GM21367 (cell line): ENCODE measurements around the gene BCAS1.

Experiments
- ATAC-seq: cut with Tn5 transposase; IDR thresholded peaks from one replicate; pipeline ENCODE4 v1.9.1; 2021; ENCODE audit not compliant: unreplicated experiment

Gene BCAS1

DNA sequence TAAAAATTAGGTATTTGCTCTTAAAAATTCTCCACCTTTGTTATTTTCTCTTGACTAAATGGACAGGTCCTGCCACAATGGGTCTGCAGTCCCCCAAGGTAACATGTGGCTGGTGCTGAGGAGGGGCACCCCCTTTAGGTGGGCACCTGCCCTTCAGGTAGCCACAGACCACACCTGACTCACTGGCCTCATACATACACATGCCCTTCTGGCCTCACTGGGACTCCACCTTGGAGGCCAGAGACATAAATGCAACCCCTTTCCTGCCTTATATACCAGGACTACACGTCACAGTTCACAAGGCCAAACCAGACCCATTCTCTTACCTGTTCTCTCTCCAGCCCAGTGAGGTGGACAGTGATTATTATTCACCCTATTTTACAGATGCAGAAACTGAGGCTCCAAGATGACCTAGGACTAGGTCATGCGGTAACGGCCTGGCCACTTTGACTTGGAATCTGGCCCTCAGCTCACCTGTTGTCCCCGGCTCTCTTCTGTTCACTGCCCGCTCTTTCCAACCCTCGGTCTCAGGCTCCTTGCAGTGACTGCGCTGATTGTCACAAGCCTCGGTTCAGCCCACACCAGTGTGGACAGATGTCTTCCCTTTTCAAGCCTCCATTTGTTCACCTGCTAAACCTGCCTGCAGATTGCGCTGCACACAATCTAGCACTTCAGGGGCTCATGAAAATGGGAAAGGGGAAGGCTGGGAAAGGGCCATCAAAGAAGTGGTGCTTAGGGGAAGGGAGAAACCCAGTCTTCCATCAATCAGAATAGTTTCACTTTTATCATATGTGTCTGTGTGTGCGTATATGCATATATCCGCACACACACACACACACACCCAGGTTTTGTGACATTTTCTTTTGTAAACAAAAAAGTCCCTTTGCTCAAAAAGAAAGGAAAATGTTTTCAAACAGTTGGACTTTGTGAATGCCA is 121.7 kb downstream of the BCAS1 start:
- no peak for ATAC-seq

DNA sequence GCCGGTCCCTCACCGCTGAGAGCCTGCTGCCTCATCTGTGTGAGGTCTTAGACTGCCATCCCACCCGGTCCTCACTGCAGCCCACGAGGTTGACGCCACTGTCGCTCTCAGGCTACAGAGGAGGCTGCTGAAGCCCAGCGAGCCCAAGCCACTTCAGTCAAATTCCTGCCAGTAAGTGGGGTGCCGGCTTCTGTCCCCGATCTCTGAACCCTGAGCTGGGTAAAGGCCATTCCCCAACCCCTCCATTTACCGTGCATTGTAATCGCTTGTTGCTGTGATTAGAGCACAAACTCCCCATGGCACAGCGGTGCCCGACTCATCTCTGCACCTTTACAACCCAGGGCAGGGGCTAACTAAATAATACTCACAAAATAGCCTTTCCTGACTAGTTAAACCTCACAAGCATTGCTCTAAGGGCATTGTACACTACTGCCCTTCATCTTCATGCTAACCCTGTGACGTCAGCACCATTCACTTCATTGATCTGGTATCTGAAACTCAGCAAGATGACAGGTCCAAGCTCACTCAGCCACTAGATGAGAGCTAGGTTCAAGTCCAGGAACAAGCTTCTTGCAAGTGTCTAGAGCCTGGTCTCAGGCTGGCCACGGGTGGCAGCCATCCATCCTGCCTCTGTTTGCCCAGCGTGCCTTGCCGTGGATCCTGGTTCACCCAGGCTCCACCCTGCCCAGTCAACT is 122.7 kb downstream of the BCAS1 start:
- ATAC-seq, result no peak

DNA sequence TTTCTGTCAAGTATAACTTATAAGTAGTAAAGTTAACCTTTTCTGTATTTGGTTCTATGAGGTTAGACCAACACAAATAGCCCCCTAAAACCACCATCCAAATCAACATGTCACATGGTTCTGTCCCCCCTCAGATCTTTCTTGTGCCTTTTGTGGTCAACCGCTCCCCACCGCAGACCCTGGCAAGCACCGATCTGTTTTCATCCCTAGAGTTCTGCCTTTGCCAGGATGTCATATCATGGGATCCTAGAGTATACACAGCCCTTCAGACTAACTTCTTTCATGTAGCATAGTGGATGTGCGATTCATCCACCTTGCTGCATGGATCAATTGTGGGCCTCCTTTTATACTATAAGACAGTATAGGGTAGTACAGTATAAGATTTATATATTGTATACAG is 124.3 kb downstream of the BCAS1 start:
- no peak for ATAC-seq

DNA sequence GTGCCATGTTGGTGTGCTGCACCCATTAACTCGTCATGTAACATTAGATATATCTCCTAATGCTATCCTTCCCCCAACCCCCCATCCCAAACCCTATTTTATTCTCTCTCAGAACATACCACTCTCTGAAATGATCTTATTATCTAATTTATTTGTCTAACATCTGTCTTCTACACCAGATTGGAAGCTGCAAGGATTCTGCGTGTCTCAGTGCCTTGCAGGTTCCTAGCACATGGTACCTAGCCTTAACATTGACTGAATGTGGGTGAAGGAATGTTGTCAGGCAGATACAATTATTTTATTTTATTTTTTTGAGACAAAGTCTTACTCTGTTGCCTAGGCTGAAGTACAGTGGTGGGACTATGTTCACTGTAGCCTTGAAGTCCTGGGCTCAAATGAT is 124.9 kb downstream of the BCAS1 start:
- no peak for ATAC-seq

DNA sequence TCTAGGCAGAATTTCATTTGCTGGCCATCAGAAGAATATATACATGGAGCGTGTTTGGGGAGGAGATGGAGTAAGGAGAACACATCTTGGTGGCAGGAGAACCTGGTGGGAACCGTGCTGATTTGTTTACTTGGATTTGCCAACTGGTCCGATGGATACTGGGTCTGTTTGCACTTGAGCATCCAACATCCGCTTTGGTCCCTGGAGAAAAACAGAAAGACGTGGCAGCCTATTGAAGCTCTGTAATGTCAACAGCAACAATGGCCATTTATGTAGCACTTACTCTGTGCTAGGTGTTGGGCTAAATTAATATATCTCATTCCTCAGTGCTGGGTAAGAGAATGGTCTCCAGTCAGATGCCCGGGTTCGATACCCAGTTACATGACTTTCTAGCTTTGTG is 125.6 kb downstream of the BCAS1 start:
- no peak for ATAC-seq

DNA sequence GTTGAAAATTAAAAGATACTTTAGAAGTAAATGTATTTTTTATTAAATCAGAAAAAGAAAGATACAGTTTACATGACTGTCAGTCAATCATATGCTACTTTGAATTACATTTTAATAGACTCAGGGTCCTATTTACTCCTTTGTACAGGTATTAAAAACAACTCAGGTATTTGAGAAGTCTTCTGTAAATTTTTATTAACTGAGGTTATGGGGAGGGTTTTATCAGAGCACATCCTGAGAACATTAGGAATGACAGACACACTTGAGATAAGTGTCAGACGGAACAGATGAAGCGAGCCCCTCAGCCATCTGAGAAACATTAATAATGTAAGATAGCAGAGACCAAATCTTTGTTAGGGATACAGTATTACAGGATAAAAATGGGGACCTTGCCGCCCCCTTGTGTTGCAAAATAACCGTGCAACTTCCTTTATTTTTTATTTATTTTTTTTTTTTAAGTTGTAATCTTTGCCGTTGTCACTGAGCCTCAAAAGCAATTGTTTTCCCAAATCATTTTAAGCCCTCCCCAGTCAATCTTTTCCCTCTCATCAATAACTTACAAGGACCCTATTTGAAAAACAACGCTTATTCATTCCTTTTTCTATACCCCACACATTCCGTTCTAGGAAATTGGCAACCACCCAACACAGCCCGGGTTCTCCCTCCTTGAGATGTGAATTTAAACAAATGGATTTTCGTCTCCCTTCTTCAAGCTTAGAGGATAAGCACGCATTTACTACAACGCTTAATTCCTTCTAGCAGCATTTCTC is 126.7 kb downstream of the BCAS1 start:
- no peak for ATAC-seq

DNA sequence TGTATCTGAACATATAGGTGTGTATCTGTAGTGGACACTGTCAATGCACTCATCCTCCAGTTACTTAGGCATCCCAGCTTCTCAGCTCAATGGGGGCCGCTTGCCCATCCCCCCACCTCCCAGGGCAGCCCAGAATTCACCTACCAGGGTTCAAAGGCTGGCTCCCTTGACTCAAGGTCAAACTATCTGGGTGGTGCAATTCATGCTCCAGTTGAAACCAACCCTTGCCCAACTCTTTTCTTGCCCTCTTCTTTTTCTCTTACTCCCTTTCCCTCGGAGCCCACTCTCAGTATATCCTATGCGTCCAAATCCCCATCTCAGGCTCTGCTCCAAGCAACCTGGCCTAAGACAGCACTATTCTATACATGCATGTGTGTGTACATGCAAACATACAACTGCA is 127.4 kb downstream of the BCAS1 start:
- ATAC-seq, result no peak

DNA sequence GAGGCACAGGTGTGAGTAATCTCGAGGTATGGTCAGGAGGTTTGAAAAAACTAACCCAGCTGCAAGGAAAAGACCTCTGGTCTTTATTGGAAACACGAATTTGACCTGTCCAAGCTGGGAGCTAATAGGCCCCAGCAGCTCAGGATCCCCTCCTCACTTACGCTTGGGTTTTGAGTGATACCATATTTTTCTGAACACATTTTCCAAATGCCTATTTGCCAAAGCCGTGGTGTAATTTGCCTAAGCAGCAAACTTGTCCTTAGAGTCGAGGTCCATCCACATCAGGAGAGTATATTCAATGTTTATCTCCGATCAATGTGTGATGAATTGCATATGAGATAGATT is 128.0 kb downstream of the BCAS1 start:
- ATAC-seq, result no peak

DNA sequence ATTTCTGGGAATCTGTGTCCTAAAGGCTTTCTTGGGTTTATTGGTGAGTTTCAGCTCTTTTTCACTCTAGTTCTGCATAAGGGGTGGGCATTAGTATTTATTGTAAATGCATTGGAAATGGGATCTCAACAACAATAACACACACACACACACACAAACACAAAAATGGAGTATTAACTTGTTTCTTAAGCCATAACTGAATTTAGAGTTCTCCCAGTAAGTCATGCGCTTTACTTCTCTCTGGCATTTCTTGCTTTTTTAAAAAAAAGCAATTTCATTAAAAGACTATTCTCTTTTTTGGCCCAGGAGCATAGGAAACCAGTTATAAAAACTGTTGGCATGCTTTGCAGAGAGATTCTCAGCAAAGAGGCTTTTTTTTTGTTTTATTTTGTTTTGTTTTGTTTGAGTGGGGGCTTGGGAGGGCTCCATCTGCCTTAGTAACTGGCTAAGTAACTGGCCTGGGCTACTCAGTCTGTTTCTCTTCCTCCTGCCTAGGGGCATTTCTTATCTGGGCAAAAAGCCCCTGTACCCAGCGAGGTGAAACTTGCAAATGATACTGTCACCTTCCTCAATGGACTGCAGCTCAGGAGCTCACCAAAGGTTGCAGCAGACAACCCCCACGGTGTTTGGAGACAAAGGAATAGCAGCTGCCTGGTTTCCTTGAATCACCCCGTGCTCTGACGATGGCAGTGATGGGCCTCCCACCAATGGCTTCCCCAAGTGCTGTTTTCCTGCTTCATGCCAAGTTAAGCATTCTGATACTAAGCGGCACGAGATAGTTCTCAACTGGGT is 128.5 kb downstream of the BCAS1 start:
- ATAC-seq, result no peak

DNA sequence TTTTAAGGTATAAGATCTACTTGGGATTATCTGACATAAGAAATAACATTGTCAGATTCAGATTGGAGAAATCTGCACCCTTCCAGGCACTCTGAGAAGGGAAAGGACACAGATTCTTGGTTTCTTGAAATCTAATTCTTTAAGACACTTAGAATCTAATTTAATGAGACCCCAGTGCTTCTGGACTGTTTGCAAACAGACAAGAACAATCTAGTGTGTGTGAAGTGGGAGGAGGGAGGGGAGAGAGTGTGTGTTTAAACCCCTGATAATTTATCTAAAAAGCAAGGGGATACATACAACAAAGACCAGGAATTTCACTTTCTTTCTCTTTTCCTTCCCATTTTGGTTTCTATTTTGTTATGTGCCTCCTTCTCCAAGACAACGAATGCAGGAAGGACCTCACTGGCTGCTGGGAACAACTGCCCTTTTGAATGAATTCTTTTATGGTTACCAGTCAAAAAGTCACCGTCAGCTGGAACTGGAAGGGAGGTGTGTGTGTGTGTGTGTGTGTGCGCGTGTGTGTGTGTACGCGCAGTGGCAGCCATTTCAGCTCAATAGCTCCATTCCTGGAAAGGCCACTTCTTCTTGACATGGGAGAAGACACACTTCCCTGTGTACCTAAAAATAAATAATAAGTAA is 129.4 kb downstream of the BCAS1 start:
- ATAC-seq, result no peak

DNA sequence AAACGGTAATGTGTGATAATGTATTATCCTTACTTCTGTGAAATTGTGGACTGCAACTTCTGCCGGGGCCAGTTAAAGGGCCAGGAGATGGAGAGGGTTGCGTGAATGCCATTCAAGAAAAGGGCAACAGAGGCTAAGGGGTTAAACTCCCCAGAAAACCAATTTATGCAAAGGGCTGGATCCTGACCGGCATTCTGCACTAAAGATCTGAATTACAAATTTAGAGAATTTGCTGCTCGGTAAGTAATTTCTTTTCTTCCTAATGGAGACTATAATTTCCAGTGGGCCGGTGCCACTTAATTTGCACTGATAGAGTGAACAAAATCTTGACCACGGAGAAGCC is 130.1 kb downstream of the BCAS1 start:
- no peak for ATAC-seq

DNA sequence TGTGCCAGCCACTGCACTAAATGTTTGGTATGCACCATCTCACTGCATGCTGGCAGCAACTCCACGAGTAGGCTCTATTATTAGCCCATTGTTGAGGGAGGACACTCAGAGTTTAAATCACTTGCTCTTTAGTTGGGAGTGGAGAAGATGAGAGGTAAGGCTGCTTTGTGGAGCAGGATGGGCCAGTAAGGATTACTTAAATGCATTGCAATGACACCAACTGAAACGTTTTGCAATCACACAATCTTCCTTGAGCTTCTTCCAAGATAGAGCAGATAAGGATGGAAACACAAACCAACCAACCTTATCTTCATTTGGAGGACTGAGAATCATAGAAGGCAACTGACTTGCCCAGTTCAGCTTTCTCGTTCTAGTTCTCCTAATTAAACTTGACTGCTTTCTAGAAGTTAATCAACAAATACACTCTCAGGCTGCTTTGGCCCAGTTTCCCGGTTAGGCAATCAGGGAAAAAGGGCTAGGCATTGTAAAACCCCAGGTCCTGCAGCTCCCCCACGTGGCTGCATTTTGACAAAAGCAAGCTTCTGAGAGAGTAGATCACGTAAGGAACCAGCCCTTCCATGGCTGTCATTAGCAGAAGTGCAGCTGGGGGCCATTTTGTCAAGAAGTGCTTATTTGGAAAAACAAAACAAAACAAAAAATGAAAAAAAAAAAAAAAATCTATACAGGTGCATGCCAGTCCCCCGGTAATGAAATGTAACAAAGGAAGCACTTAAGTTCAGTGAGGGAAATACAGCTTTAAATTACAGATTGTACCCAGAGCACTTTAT is 130.6 kb downstream of the BCAS1 start:
- ATAC-seq, result peak; percentile 50

DNA sequence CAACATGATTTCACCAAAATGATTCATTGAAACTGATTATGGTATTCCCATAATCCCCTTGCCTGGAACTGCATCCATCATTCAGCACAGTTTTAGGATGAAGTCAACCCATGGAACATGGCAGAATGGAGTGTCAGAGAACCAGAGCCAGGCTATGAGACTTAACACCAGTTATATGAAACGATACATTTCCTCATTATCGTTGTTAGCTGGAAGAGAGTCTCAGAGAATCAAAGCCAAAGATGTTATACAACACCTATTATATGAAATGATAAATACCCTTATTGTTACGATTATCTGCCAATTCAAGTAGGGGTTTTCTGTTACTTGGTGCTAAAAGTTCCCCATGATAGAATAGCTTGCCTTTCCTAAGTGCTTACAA is 131.2 kb downstream of the BCAS1 start:
- no peak for ATAC-seq

DNA sequence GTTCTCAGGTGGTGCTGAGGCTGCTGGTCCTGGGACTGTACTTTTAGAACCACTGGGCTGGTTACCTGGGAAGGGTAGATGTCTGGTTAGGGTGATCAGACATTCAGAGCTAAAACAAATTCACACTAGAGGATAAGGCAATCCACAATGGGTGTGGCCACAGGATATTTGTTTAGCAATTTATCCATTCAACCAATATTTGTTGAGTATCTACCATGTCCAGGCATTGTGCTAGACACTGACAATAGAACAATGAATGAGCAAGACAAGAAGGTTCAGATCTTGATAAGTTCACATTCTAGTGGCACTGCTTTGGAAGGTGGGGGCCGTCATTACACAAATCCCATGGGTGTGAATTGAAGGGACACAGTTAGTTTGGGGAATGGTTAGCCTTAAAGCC is 131.7 kb downstream of the BCAS1 start:
- no peak for ATAC-seq

DNA sequence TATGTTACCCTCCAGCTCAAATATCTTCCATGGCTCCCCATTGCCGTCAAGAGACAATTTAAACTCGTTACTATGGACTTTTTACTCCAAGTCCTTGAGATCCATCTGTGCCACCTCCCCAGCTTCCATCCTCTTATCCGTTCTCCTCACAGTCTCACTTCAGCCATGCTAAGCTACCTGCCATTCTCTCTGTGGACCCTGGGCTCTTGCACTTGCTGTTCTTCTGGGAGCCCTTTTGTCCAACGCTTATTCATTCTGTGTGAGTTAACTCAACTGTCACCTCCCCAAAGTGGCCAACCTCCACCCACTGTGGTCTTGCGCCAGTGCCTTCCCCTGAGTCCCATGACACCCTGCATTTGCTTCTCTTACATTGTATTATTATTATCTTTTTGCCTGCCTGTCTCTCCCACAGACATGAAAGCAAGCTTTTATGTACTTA is 132.4 kb downstream of the BCAS1 start:
- ATAC-seq, result no peak

DNA sequence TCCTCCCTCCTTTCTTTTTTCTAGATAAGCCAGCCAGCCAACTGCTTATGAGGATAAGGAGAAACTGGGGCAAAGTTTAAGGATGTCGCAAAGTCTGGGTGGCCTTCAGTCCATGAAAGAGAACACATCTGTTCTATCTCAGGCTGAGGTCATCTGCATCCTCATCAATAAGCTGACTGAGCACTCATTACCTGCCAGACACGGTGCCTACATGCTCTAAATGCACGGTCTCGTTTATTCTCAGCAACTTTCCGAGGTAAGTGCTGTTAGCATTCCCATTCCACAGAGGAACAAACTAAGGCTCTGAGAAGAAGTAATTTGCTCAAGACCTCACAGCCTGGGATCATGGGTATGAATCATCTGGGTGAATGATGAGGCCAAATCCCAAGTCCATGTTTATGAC is 133.1 kb downstream of the BCAS1 start:
- ATAC-seq, result no peak

DNA sequence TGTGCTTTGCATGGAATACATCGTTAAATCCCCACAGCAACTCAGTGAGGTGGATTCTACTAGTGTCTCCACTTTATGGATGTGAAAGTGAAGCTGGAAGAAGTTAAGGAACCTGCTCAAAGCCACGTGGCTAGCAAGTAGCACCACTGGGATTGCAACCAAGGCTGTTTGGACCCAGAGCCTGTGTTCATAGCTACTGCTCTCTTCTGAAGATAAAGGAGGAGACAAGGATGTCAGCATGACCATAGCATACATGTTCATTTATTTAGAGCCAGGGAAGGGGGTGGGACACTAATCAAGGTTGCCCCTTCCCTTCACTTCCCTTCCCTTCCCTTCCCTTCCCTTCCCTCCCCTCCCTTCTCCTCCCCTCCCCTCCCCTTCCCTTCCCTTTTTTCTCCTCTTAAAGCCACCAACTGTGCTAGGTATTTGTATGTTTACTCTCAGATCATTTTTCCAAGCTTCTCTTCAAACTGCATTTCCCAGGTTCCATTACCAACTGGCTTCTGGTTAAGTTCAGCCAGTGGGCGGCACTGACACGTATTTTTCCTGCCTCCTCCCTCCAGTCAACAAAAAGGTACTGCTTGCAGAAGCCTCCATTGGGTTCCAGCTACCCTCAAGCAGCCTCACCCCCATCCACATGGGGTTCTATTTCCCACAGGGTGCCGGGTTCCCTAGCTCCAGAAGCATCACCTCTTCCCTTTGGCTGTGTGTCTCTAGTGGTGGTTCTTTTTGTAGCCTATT is 134.9 kb downstream of the BCAS1 start:
- ATAC-seq, result no peak

DNA sequence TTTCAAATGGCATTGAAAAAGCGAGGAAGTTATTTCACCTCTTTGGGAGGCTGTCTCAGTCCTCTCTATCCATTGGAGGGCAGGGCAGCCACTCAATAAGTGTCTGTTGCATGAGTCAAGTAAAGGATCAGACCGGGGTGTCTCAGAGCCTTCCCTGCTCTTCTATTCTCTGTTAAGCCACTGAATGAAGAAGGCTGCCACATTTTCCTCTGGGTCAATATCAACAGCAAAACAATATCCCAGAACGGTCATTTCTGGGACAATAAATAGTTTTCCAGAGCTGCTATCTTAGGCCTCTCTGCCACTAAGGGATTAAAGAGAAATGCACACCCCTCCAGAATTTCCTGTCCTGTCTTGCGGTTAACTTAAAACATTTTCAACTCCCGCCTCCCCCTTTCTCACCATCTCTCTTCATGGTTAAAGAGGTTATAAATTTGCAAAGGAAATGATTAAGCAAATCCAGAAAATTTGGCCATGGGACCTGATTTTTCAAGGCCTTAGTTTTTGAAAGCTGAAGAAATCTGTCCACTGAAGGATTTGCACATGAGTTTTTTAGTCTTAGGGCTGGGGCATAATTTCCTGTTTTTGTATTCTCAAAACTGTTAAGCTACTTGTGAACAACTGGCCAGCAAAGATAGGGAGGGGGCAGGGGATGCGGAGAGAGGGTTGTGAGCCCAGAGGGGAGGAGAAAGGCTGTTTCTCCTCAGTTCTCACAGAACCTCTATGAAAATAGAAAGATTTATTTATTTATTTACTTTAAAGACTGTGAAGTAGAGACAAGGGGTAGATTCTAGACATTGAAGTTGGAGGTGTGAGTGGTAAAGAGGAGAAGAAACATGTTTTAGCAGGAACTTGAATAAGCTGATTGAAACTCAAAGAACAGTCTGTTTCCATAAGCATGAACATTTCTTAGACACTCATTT is 135.7 kb downstream of the BCAS1 start:
- ATAC-seq, result peak; percentile 28
